ENCODE measurements around the gene MOSMO.

DNA sequence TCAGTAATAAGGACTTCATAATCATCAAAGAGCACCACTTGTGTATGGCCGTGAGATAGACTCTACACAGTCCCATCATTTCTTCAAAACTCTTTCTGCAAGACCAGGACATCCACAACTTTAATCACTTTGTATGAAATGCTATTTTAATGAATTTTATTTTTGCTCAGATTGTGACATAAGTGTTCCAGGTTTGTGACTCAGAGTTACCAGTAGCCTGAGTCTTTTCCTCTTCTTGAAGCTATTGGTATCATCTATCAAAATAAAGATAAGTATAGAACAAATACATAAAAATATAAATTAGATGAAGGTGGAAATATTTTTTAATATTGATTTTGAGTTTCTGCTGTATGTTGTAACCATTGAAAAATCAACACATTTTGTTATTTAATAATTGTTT lies 67.9 kb downstream of the MOSMO start:
- TF ChIP-seq, protein P1, sequence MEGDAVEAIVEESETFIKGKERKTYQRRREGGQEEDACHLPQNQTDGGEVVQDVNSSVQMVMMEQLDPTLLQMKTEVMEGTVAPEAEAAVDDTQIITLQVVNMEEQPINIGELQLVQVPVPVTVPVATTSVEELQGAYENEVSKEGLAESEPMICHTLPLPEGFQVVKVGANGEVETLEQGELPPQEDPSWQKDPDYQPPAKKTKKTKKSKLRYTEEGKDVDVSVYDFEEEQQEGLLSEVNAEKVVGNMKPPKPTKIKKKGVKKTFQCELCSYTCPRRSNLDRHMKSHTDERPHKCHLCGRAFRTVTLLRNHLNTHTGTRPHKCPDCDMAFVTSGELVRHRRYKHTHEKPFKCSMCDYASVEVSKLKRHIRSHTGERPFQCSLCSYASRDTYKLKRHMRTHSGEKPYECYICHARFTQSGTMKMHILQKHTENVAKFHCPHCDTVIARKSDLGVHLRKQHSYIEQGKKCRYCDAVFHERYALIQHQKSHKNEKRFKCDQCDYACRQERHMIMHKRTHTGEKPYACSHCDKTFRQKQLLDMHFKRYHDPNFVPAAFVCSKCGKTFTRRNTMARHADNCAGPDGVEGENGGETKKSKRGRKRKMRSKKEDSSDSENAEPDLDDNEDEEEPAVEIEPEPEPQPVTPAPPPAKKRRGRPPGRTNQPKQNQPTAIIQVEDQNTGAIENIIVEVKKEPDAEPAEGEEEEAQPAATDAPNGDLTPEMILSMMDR (IDR thresholded peaks at IDR 0.05), result no peak
- TF ChIP-seq POLR2AphosphoS5 (IDR thresholded peaks at IDR 0.05), result no peak
- no peak for TF ChIP-seq POLR2A (IDR thresholded peaks at IDR 0.05)
- no peak for TF ChIP-seq EP300 (IDR thresholded peaks at IDR 0.05; ENCODE audit: low read depth)
